Measurements from ENCODE around the gene SLC4A8. TPM values are rescaled to one million over a fixed set of nuclear protein-coding genes. Genes with fewer than 3 reads are reported as not detected.

Gene SLC4A8
- total RNA-seq, result under 1 TPM; 0.04 to 0.22 (median 0.15) TPM

DNA sequence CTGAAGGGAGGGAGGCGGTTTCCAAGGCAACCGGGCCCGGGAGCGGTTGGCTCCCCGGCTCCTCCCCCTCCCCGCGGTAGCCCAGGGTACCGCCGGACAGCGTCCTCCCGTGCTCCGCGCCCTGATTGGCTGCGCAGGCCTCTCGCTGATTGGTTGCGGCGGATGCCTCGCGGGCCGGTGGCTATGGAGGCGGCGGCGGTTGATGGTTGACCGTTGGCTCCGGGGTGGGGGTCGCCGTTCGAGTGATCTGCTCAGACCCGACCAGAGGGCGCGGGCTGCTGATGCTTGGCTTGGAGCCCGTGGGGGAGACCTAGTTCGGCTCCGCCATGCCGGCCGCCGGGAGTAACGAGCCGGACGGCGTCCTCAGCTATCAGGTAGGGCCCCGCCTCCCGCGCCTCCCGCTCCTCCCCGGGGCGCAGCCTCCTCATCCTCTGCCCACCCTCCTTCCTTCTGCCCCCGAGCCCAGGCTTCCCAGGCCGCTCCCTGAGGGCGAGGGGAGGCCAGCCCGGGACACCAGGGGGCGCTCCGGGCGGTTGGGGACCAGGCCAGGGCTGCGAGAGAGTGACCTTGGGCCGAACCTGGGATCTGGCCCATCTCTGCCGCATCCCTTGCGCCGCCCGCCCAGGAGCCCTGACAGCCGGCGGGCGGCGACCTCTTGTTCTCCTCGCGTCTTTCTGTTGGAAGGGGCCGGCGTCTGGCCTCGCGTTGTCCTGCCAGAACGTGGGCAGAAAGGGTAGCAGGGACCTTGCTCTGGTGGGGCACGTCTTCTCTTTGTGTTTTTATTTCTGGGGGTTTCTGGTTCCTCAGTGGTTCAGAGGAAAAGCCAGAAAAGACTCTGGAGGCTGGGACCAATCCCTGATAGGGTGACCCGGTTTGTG lies at the start of gene SLC4A8:
Gene SLC4A8 (plus strand): TSS at position 170 of the 878 bp plus-strand sequence. CDS start 157 bp downstream, at position 327.
- no peaks in the 10 kb centered on the region for H3K9me3 ChIP-seq
- H3K36me3 ChIP-seq, result no peaks in the 10 kb centered on the region
- H3K4me3 ChIP-seq, result peak within 1 kb of the TSS; percentile 18 to 70 (median 48)
- intact Hi-C loops (cut with DNase I), result loop anchor here (5.0 kb wide), 1 partner anchor 102 kb away; no protein-coding TSS in a partner anchor
- H3K27me3 ChIP-seq, result peaks cover 0 to 73% (median 2%) of the 10 kb centered on the region in 4 donors
- 5% methylated on average over 13 of the region's 73 CpGs; no CpG with 5 or more reads in 1 of the 2 donors for WGBS, 2 donors
- TF ChIP-seq POLR2A (IDR thresholded peaks at IDR 0.05) (no peak), CTCF (IDR thresholded peaks at IDR 0.05) (peak in 5 of 6 experiments; percentile 47 to 69 (median 63))
- no peak within 1 kb of the TSS for H3K27ac ChIP-seq
- no peak for DNase-seq
- H3K4me1 ChIP-seq, result peaks cover 10 to 13% (median 11%) of the 10 kb centered on the region in 3 donors

- intact Hi-C loops (cut with DNase I), result no loop called here
- WGBS, 2 donors, result 56 to 79% methylated on average over 5 of the region's 5 CpGs
- no peak overlapping the region for H3K4me3 ChIP-seq
- TF ChIP-seq POLR2A (IDR thresholded peaks at IDR 0.05), result no peak
- no peak for TF ChIP-seq CTCF (IDR thresholded peaks at IDR 0.05)
- no peak for DNase-seq
- H3K4me1 ChIP-seq, result peaks cover 10 to 19% (median 13%) of the 10 kb centered on the region in 3 donors
- H3K9me3 ChIP-seq, result no peaks in the 10 kb centered on the region
- peaks cover 0 to 7% (median 0%) of the 10 kb centered on the region in 3 donors for H3K36me3 ChIP-seq
- peaks cover 0 to 10% (median 0%) of the 10 kb centered on the region in 4 donors for H3K27me3 ChIP-seq
- no peak overlapping the region for H3K27ac ChIP-seq
Measured at GRCh38 chr12:51374856-51375255, 49.8 kb upstream of the SLC4A8 start.

GRCh38 chr12:51377099-51377984 lies 47.3 kb upstream of the SLC4A8 start:
- DNase-seq, result no peak
- intact Hi-C loops (cut with DNase I), result no loop called here
- H3K36me3 ChIP-seq, result peaks cover 0 to 7% (median 0%) of the 10 kb centered on the region in 3 donors
- no peak overlapping the region for H3K27ac ChIP-seq
- peaks cover 0 to 14% (median 5%) of the 10 kb centered on the region in 3 donors for H3K4me1 ChIP-seq
- no peaks in the 10 kb centered on the region for H3K9me3 ChIP-seq
- H3K4me3 ChIP-seq, result no peak overlapping the region
- H3K27me3 ChIP-seq, result peaks cover 0 to 11% (median 0%) of the 10 kb centered on the region in 4 donors
- WGBS, 2 donors, result 82 to 85% methylated on average over 3 to 4 of the region's 11 CpGs
- TF ChIP-seq POLR2A (IDR thresholded peaks at IDR 0.05) (no peak), CTCF (IDR thresholded peaks at IDR 0.05) (no peak)

- 93 to 96% methylated on average over 2 of the region's 2 CpGs for WGBS, 2 donors
- Histone ChIP-seq H3K4me3 (no peak overlapping the region), H3K9me3 (no peaks in the 10 kb centered on the region), H3K36me3 (peaks cover 0 to 7% (median 0%) of the 10 kb centered on the region in 3 donors), H3K27me3 (peaks cover 0 to 11% (median 0%) of the 10 kb centered on the region in 4 donors), H3K27ac (no peak overlapping the region), H3K4me1 (peaks cover 0 to 16% (median 5%) of the 10 kb centered on the region in 3 donors)
- DNase-seq, result no peak
- intact Hi-C loops (cut with DNase I), result no loop called here
- no peak for TF ChIP-seq CTCF (IDR thresholded peaks at IDR 0.05)
- no peak for TF ChIP-seq POLR2A (IDR thresholded peaks at IDR 0.05)
Measured at GRCh38 chr12:51378749-51379148, 45.9 kb upstream of the SLC4A8 start.

Measured in esophagus squamous epithelium (tissue), 5 donors.